IMR-90 (cell line): ENCODE measurements around the gene B9D1. TPM values are rescaled to one million over a fixed set of nuclear protein-coding genes. Genes with fewer than 3 reads are reported as not detected.
"Not testable (repeated sequence)": the region's sequence is repeated elsewhere in the genome, so short reads cannot be mapped to it uniquely, and the experiment has no call there.

Source experiments
- ATAC-seq: fragments of 200-7000 bp; cut with Tn5 transposase; 2 replicates; pipeline ENCODE4 v1.9.1; 2020; ENCODE audit warnings: low read depth, mild to moderate bottlenecking, moderate library complexity
- BruUV-seq: library from RNA; stranded (reverse); fragments of 400-500 nt; replicated peaks from 2 replicates; lab custom pipeline; 2021; lab: Mats Ljungman, UMichigan
- CTCF ChIA-PET: fragments of 300-600 bp; formaldehyde crosslinking; extraction: SDS; loops from one replicate; lab custom pipeline; 2021; ENCODE audit warnings: antibody characterized with exemption; lab: Yijun Ruan, JAX
- POLR2A ChIA-PET: fragments of 300-600 bp; sonication (Branson Sonifier 250); formaldehyde crosslinking; loops from one replicate; lab custom pipeline; 2022; ENCODE audit warnings: antibody characterized with exemption; ENCODE audit not compliant: unreplicated experiment; lab: Charles Lee
- DNase-seq: peaks from one replicate; pipeline ENCODE4 v3.0.0; 2013
- H2AFZ ChIP-seq: replicated peaks from 2 replicates; pipeline ENCODE3; 2013; ENCODE audit warnings: low read length, mild to moderate bottlenecking; ENCODE audit not compliant: poor library complexity
- H2AK5ac ChIP-seq: 2 replicates; pipeline ENCODE4 v1.6.1; 2013; ENCODE audit warnings: low read depth, low read length, inconsistent platforms
- H2AK9ac ChIP-seq: replicated peaks from 2 replicates; pipeline ENCODE3; 2013; ENCODE audit warnings: mild to moderate bottlenecking, low read depth, low read length, moderate library complexity; ENCODE audit not compliant: poor library complexity
- H2BK120ac ChIP-seq: 2 replicates; pipeline ENCODE4 v1.6.1; 2013; ENCODE audit warnings: low read depth, low read length, inconsistent platforms
- H2BK15ac ChIP-seq: 3 replicates; pipeline ENCODE4 v1.6.1; 2013; ENCODE audit warnings: low read depth, low read length, inconsistent platforms
- H2BK20ac ChIP-seq: 2 replicates; pipeline ENCODE4 v1.6.1; 2013; ENCODE audit warnings: low read depth, mild to moderate bottlenecking, inconsistent platforms, low read length, moderate library complexity
- H2BK5ac ChIP-seq: 2 replicates; pipeline ENCODE4 v1.6.1; 2013; ENCODE audit warnings: mild to moderate bottlenecking, low read depth, low read length, inconsistent platforms; ENCODE audit not compliant: poor library complexity, severe bottlenecking
- H3K14ac ChIP-seq: replicated peaks from 2 replicates; pipeline ENCODE4 v1.6.1; 2013; ENCODE audit warnings: low read depth, low read length, inconsistent platforms
- H3K18ac ChIP-seq: 2 replicates; pipeline ENCODE4 v1.6.1; 2013; ENCODE audit warnings: low read depth, low read length, control low read depth
- H3K23ac ChIP-seq: 2 replicates; pipeline ENCODE4 v1.6.1; 2013; ENCODE audit warnings: low read depth, low read length, inconsistent platforms
- H3K27ac ChIP-seq: 2 replicates; pipeline ENCODE4 v1.5.1; 2013; ENCODE audit warnings: mild to moderate bottlenecking, control low read depth, low read length; ENCODE audit not compliant: insufficient read depth
- H3K27me3 ChIP-seq: 2 replicates; pipeline ENCODE4 v1.6.1; 2013; ENCODE audit warnings: low read length; ENCODE audit not compliant: control insufficient read depth, insufficient read depth
- H3K36me3 ChIP-seq: 2 replicates; pipeline ENCODE4 v1.6.1; 2013; ENCODE audit warnings: low read length, mixed read lengths; ENCODE audit not compliant: control insufficient read depth, insufficient read depth
- H3K4ac ChIP-seq: 2 replicates; pipeline ENCODE4 v1.6.1; 2013; ENCODE audit warnings: low read depth, low read length, inconsistent platforms
- H3K4me1 ChIP-seq: 2 replicates; pipeline ENCODE4 v1.6.1; 2013; ENCODE audit warnings: low read length, mixed read lengths; ENCODE audit not compliant: control insufficient read depth, insufficient read depth
- H3K4me2 ChIP-seq: 2 replicates; pipeline ENCODE4 v1.6.1; 2013; ENCODE audit warnings: low read depth, mild to moderate bottlenecking, control low read depth, low read length, moderate library complexity
- H3K4me3 ChIP-seq: 2 replicates; pipeline ENCODE4 v1.5.1; 2013; ENCODE audit warnings: low read depth, mild to moderate bottlenecking, control low read depth, low read length, moderate library complexity; ENCODE audit not compliant: insufficient read depth
- H3K56ac ChIP-seq: 2 replicates; pipeline ENCODE4 v1.6.1; 2013; ENCODE audit warnings: low read length, inconsistent platforms; ENCODE audit not compliant: insufficient read depth; ENCODE audit errors: extremely low read depth
- H3K79me1 ChIP-seq, 2 experiments: 2 replicates each; pipeline ENCODE4 v1.6.1; 2013; ENCODE audit warnings: low read length in 2 of 2, inconsistent platforms in 1 of 2, low read depth in 1 of 2
- H3K9ac ChIP-seq: 2 replicates; pipeline ENCODE4 v1.6.1; 2013; ENCODE audit warnings: low read depth, low read length, control low read depth
- H3K9me1 ChIP-seq: 2 replicates; pipeline ENCODE4 v1.6.1; 2013; ENCODE audit warnings: low read length, inconsistent platforms; ENCODE audit not compliant: insufficient read depth
- H3K9me3 ChIP-seq: 2 replicates; pipeline ENCODE4 v1.6.1; 2013; ENCODE audit warnings: low read length; ENCODE audit not compliant: control insufficient read depth, insufficient read depth
- H4K20me1 ChIP-seq: 2 replicates; pipeline ENCODE4 v1.6.1; 2013; ENCODE audit warnings: low read length, inconsistent platforms; ENCODE audit not compliant: insufficient read depth
- H4K5ac ChIP-seq: 2 replicates; pipeline ENCODE4 v1.6.1; 2013; ENCODE audit warnings: mild to moderate bottlenecking, low read depth, low read length, control low read depth
- H4K8ac ChIP-seq, 2 experiments: 2 replicates each; pipeline ENCODE4 v1.6.1; 2013; ENCODE audit warnings: low read depth in 2 of 2, low read length in 2 of 2, control low read depth in 1 of 2, inconsistent platforms in 1 of 2
- H4K91ac ChIP-seq: 2 replicates; pipeline ENCODE4 v1.6.1; 2013; ENCODE audit warnings: low read depth, low read length, inconsistent platforms; ENCODE audit not compliant: insufficient read depth
- WGBS, 2 experiments: methylation state at CpG; one replicate each; pipeline versions ENCODE4 v1.1.5 to v1.1.7; 2013; ENCODE audit warnings: missing lambda C conversion rate in 2 of 2; ENCODE audit not compliant: insufficient read length in 1 of 2; ENCODE audit errors: extremely low coverage in 2 of 2; 5-methylcytosine and 5-hydroxymethylcytosine counted together
- dilution Hi-C: fragments of 300-500 bp; cut with HindIII; formaldehyde crosslinking; loops from one replicate; pipeline ENCODE4 v1.14.3; 2018; ENCODE audit warnings: low sequenced_read_pairs; ENCODE audit not compliant: unreplicated experiment
- in situ Hi-C: fragments of 300-500 bp; cut with MboI; formaldehyde crosslinking; loops from 3 replicates; pipeline ENCODE4 v1.14.3; 2019; ENCODE audit warnings: low sequenced_read_pairs, inconsistent platforms, mixed read lengths
- intact Hi-C: fragments of 100-400 bp; cut with micrococcal nuclease; formaldehyde crosslinking; loops from 2 replicates; pipeline ENCODE4 v1.10.0; 2022
- polyA plus RNA-seq, 3 experiments: library from polyadenylated mRNA; depleted of rRNA; stranded (reverse); fragments of >200 nt; gene quantifications; 2 replicates each; pipeline ENCODE4 v1.2.3, GENCODE V29; 2012; ENCODE audit warnings: low replicate concordance in 1 of 3
- total RNA-seq: library from RNA; depleted of rRNA; stranded (reverse); fragments of >200 nt; gene quantifications from 2 replicates; pipeline ENCODE4 v1.2.3, GENCODE V29; 2012

Gene B9D1
- total and polyA plus RNA-seq, 2 of the 4 experiments (the other 2 are of a cell fraction), result 42.5 to 43.8 TPM

DNA sequence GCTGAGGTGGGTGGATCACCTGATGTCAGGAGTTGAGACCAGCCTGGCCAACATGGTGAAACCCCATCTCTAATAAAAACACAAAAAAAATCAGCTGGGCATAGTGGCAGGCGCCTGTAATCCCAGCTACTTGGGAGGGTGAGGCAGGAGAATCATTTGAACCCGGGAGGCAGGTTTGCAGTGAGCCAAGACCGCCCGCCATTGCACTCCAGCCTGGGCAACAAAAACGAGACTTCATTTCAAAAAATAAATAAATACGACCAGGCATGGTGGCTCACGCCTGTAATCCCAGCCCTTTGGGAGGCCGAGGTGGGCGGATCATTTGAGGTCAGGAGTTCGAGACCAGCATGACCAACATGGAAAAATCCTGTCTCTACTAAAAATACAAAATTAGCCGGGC lies 9.1 kb downstream of the B9D1 start:
- H2BK120ac ChIP-seq, H3K9ac ChIP-seq, H2AFZ ChIP-seq, H3K4me2 ChIP-seq, H2BK15ac ChIP-seq, H3K4me3 ChIP-seq, BruUV-seq, DNase-seq, H2BK5ac ChIP-seq, dilution Hi-C loops, intact Hi-C loops, H4K91ac ChIP-seq, in situ Hi-C loops, H3K27me3 ChIP-seq, H2BK20ac ChIP-seq, H3K23ac ChIP-seq, H3K9me3 ChIP-seq, H3K4me1 ChIP-seq, H4K5ac ChIP-seq, H3K14ac ChIP-seq, H4K20me1 ChIP-seq, H3K4ac ChIP-seq, H3K79me1 ChIP-seq, POLR2A ChIA-PET, H2AK9ac ChIP-seq, H4K8ac ChIP-seq, H3K18ac ChIP-seq, H3K56ac ChIP-seq, ATAC-seq, H3K9me1 ChIP-seq, H3K36me3 ChIP-seq, H3K27ac ChIP-seq: not testable (repeated sequence)
- H2AK5ac ChIP-seq, result peak overlapping the region; percentile 39; the same call in 1 of the 2 replicates
- CTCF ChIA-PET, result interaction anchor here (1.4 to 1.8 kb wide), 2 partner anchors 9 to 95 kb away, joined by 5 to 12 read pairs; partner anchors contain the start of gene B9D1
- WGBS, 2 experiments, result 93% methylated on average over 3 of the region's 11 CpGs; no CpG with 5 or more reads in 1 of the 2 experiments
